Panc1 (cell line): Measurements from ENCODE around the gene FKBP9. TPM values are rescaled to one million over a fixed set of nuclear protein-coding genes. Genes with fewer than 3 reads are reported as not detected.

ENCODE experiments used
- ATAC-seq: fragments of 200-7000 bp; cut with Tn5 transposase; 2 replicates; pipeline ENCODE4 v1.9.1; 2020; ENCODE audit warnings: mild to moderate bottlenecking, moderate library complexity
- BruUV-seq: library from RNA; stranded (reverse); fragments of 400-500 nt; replicated peaks from 2 replicates; lab custom pipeline; 2021; lab: Mats Ljungman, UMichigan
- CTCF ChIA-PET: fragments of 300-600 bp; sonication (Branson Sonifier 250); formaldehyde crosslinking; loops from one replicate; lab custom pipeline; 2022; ENCODE audit warnings: antibody characterized with exemption; lab: Charles Lee
- POLR2A ChIA-PET: fragments of 300-600 bp; sonication (Branson Sonifier 250); formaldehyde crosslinking; loops from one replicate; lab custom pipeline; 2022; ENCODE audit warnings: antibody characterized with exemption; lab: Charles Lee
- DNase-seq: peaks from one replicate; pipeline ENCODE4 v3.0.0-alpha.2; 2010; ENCODE audit warnings: low read depth, low spot score
- H3K27ac ChIP-seq: 2 replicates; pipeline ENCODE4 v1.5.1; 2011; ENCODE audit warnings: mild to moderate bottlenecking, low read length, inconsistent platforms
- H3K27me3 ChIP-seq: fragments of 200-500 bp; sonication (Bioruptor generic); 2 replicates; pipeline ENCODE4 v1.6.0; 2014; ENCODE audit warnings: low read length, inconsistent platforms; ENCODE audit not compliant: control insufficient read depth, insufficient read depth
- H3K36me3 ChIP-seq: fragments of 200-500 bp; sonication (Bioruptor generic); 2 replicates; pipeline ENCODE4 v1.5.1; 2014; ENCODE audit warnings: inconsistent platforms, mild to moderate bottlenecking, low read length, moderate library complexity; ENCODE audit not compliant: control insufficient read depth, insufficient read depth
- H3K4me1 ChIP-seq: 2 replicates; pipeline ENCODE4 v1.5.1; 2011; ENCODE audit warnings: inconsistent platforms, mild to moderate bottlenecking, low read length, moderate library complexity; ENCODE audit not compliant: control insufficient read depth, insufficient read depth
- H3K4me3 ChIP-seq, 2 experiments: 2 replicates each; pipeline ENCODE4 v1.5.1; 2011 to 2012; ENCODE audit warnings: low read depth in 2 of 2, low read length in 2 of 2, mild to moderate bottlenecking in 2 of 2, inconsistent platforms in 1 of 2, moderate library complexity in 1 of 2
- H3K9me3 ChIP-seq: fragments of 200-500 bp; sonication (Bioruptor generic); 2 replicates; pipeline ENCODE4 v1.5.1; 2014; ENCODE audit warnings: low read depth, mild to moderate bottlenecking, inconsistent platforms, low read length, moderate library complexity; ENCODE audit not compliant: control insufficient read depth, insufficient read depth
- CTCF ChIP-seq: fragments of 450-650 bp; IDR thresholded peaks from 2 replicates; pipeline ENCODE4 v1.5.1; 2017; ENCODE audit warnings: mild to moderate bottlenecking
- REST ChIP-seq, 2 experiments: IDR thresholded peaks; 2 replicates each; pipeline ENCODE4 v1.6.1; 2011 to 2012; ENCODE audit warnings: low read depth in 2 of 2, control low read depth in 1 of 2, low read length in 1 of 2, mild to moderate bottlenecking in 1 of 2, moderate library complexity in 1 of 2; ENCODE audit not compliant: insufficient read depth in 1 of 2
- TCF7L2 ChIP-seq: IDR thresholded peaks from 2 replicates; pipeline ENCODE4 v1.6.1; 2011; ENCODE audit warnings: mild to moderate bottlenecking, low read depth, low read length, inconsistent platforms
- in situ Hi-C: cut with HindIII; loops from 2 replicates; pipeline ENCODE4 v1.10.0; 2016; ENCODE audit warnings: low sequenced_read_pairs, low pct_unique_long_range_greater_than_20kb
- intact Hi-C: fragments of 100-400 bp; cut with micrococcal nuclease; formaldehyde crosslinking; loops from one replicate; pipeline ENCODE4 v1.10.0; 2022; ENCODE audit not compliant: unreplicated experiment
- total RNA-seq: library from RNA; stranded (reverse); gene quantifications from one replicate; pipeline ENCODE4 v1.2.1, GENCODE V29; 2021; ENCODE audit not compliant: unreplicated experiment

The FKBP9 gene
- total RNA-seq, 1 experiment from 2014 or later: 183 TPM

GRCh38 chr7:33043501-33044400 is 86.5 kb downstream of the FKBP9 start:
- H3K4me1 ChIP-seq: peaks cover 48% of the 10 kb centered on the region
- in situ Hi-C loops: no loop called here
- peak; percentile 65 for ATAC-seq
- CTCF ChIA-PET: no interaction called here
- BruUV-seq: no TSS peak
- no peak for TF ChIP-seq REST (IDR thresholded peaks at IDR 0.05; ENCODE audit: insufficient read depth in 1 of 2, low read depth in 2 of 2, low read length in 1 of 2)
- 0 out of 2 replicates have a peak, but pooled peaks have one; percentile 17 for TF ChIP-seq TCF7L2
- H3K36me3 ChIP-seq: no peaks in the 10 kb centered on the region
- H3K27me3 ChIP-seq: no peaks in the 10 kb centered on the region
- POLR2A ChIA-PET: no interaction called here
- no peak for DNase-seq
- H3K4me3 ChIP-seq: peak overlapping the region; percentile 2 to 33; a peak in 3 of 4 replicates
- intact Hi-C loops: loop anchor here (10.0 kb wide), 1 partner anchor 89 kb away; the partner anchor contains the start of gene FKBP9
- H3K9me3 ChIP-seq: no peaks in the 10 kb centered on the region
- H3K27ac ChIP-seq: peak overlapping the region; percentile 88

- intact Hi-C loops (loop anchor here (10.0 kb wide), 1 partner anchor 90 kb away; the partner anchor contains the start of gene FKBP9), in situ Hi-C loops (no loop called here)
Measured at GRCh38 chr7:33044401-33044718, 87.1 kb downstream of the FKBP9 start.

More at GRCh38 chr7:33044401-33044718, 87.1 kb downstream of the FKBP9 start:
- DNase-seq: no peak
- Histone ChIP-seq H3K36me3 (no peaks in the 10 kb centered on the region), H3K4me1 (peaks cover 46% of the 10 kb centered on the region), H3K9me3 (no peaks in the 10 kb centered on the region), H3K27ac (peak overlapping the region; percentile 88), H3K27me3 (no peaks in the 10 kb centered on the region), H3K4me3 (peak overlapping the region; percentile 1 to 33; a peak in 2 of 4 replicates)
- peak; percentile 79 for ATAC-seq
- no peak for TF ChIP-seq TCF7L2
- TF ChIP-seq CTCF: peak; percentile 59; the same call in 1 of the 2 replicates
- no TSS peak for BruUV-seq
- POLR2A ChIA-PET: no interaction called here
- CTCF ChIA-PET: no interaction called here
